Common myeloid progenitor, CD34-positive (primary cell): ENCODE measurements around the gene SCYGR1. TPM values are rescaled to one million over a fixed set of nuclear protein-coding genes. Genes with fewer than 3 reads are reported as not detected.
"Not testable (repeated sequence)": the region's sequence is repeated elsewhere in the genome, so short reads cannot be mapped to it uniquely, and the experiment has no call there.

Source experiments
- CTCF ChIA-PET: fragments of 350-600 bp; sonication (Branson Sonifier 250); formaldehyde crosslinking; loops from one replicate; lab custom pipeline; 2021; ENCODE audit warnings: antibody characterized with exemption; lab: Charles Lee
- POLR2A ChIA-PET: fragments of 350-600 bp; sonication (Branson Sonifier 250); formaldehyde crosslinking; loops from one replicate; lab custom pipeline; 2021; ENCODE audit warnings: antibody characterized with exemption; lab: Charles Lee
- DNase-seq, 3 donors: peaks; one replicate each; pipeline versions ENCODE4 v3.0.0 to v3.0.0-alpha.2; 2013
- H3K27ac ChIP-seq, 2 experiments: 1 replicate in 1 of 2; 2 replicates in 1 of 2; pipeline ENCODE4 v1.7.0; 2013; ENCODE audit warnings: inconsistent platforms in 2 of 2, low read length in 2 of 2, mild to moderate bottlenecking in 2 of 2, low read depth in 1 of 2, moderate library complexity in 1 of 2; ENCODE audit not compliant: severe bottlenecking in 2 of 2, insufficient read depth in 1 of 2, poor library complexity in 1 of 2
- H3K27me3 ChIP-seq, 5 experiments: replicated peaks in 2 of 5; 1 replicate in 3 of 5; 2 replicates in 2 of 5; pipeline versions ENCODE4 v1.6.1 to v1.7.0; 2013; ENCODE audit warnings: low read length in 4 of 5, mild to moderate bottlenecking in 2 of 5, moderate library complexity in 2 of 5, inconsistent platforms in 1 of 5; ENCODE audit not compliant: insufficient read depth in 5 of 5, control insufficient read depth in 4 of 5
- H3K36me3 ChIP-seq, 4 experiments: 1 replicate in 2 of 4; 2 replicates in 2 of 4; pipeline versions ENCODE4 v1.6.1 to v1.7.0; 2013; ENCODE audit warnings: low read length in 3 of 4, control low read depth in 1 of 4, mild to moderate bottlenecking in 1 of 4; ENCODE audit not compliant: control insufficient read depth in 4 of 4, insufficient read depth in 4 of 4
- H3K4me1 ChIP-seq, 4 experiments: 1 replicate in 3 of 4; 2 replicates in 1 of 4; pipeline versions ENCODE4 v1.6.1 to v1.7.1; 2013; ENCODE audit warnings: low read length in 3 of 4, mild to moderate bottlenecking in 3 of 4, control low read depth in 1 of 4, inconsistent platforms in 1 of 4, moderate library complexity in 1 of 4; ENCODE audit not compliant: control insufficient read depth in 4 of 4, insufficient read depth in 4 of 4; ENCODE audit errors: control extremely low read depth in 1 of 4
- H3K4me3 ChIP-seq, 7 experiments: 1 replicate in 4 of 7; 2 replicates in 3 of 7; pipeline versions ENCODE4 v1.5.1 to v1.7.0; 2013; ENCODE audit warnings: mild to moderate bottlenecking in 7 of 7, low read length in 6 of 7, moderate library complexity in 6 of 7, inconsistent platforms in 2 of 7, low read depth in 2 of 7, control low read depth in 1 of 7; ENCODE audit not compliant: insufficient read depth in 4 of 7, control insufficient read depth in 1 of 7; ENCODE audit errors: extremely low read depth in 1 of 7
- H3K9me3 ChIP-seq, 5 experiments: 1 replicate in 4 of 5; 2 replicates in 1 of 5; pipeline versions ENCODE4 v1.6.1 to v1.7.1; 2013; ENCODE audit warnings: low read length in 4 of 5, mild to moderate bottlenecking in 2 of 5, inconsistent platforms in 1 of 5, low read depth in 1 of 5, moderate library complexity in 1 of 5; ENCODE audit not compliant: control insufficient read depth in 4 of 5, insufficient read depth in 2 of 5; ENCODE audit errors: control extremely low read depth in 1 of 5
- WGBS: methylation state at CpG from one replicate; pipeline ENCODE4 v1.1.5; 2013; ENCODE audit not compliant: insufficient coverage; 5-methylcytosine and 5-hydroxymethylcytosine counted together
- polyA plus RNA-seq: library from polyadenylated mRNA; unstranded; fragments of 120-200 nt; gene quantifications from one replicate; pipeline ENCODE4 v1.2.1, GENCODE V29; 2013

Gene SCYGR1, protein sequence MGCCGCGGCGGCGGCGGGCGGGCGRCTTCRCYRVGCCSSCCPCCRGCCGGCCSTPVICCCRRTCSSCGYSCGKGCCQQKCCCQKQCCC
- polyA plus RNA-seq = not detected

DNA sequence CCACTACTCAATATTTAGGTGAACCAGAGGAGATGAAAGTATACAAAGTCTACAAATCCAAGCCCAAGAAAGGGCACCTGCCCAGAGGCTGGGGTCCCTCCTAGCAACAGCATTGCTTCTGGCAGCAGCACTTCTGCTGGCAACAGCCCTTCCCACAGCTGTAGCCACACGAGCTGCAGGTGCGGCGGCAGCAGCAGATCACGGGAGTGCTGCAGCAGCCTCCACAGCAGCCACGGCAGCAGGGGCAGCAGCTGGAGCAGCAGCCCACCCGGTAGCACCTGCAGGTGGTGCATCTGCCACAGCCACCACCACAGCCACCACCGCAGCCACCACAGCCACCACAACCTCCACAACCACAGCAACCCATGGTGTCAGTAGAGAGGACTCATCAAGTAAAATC, at the start of gene SCYGR1:
TSS of gene SCYGR1 (minus strand) at position 367 of the 400 bp plus-strand sequence. CDS start at position 367, 0 bp downstream.
- H3K27ac ChIP-seq, H3K27me3 ChIP-seq, H3K4me3 ChIP-seq, H3K36me3 ChIP-seq, DNase-seq, H3K9me3 ChIP-seq, POLR2A ChIA-PET: not testable (repeated sequence)
- peaks cover 0 to 18% (median 4%) of the 10 kb centered on the region in 4 experiments for H3K4me1 ChIP-seq
- 86% methylated on average over 4 of the region's 7 CpGs for WGBS
- CTCF ChIA-PET = interaction anchor here (1.8 kb wide), 1 partner anchor 11 kb away, joined by 4 read pairs; no protein-coding TSS in a partner anchor

DNA sequence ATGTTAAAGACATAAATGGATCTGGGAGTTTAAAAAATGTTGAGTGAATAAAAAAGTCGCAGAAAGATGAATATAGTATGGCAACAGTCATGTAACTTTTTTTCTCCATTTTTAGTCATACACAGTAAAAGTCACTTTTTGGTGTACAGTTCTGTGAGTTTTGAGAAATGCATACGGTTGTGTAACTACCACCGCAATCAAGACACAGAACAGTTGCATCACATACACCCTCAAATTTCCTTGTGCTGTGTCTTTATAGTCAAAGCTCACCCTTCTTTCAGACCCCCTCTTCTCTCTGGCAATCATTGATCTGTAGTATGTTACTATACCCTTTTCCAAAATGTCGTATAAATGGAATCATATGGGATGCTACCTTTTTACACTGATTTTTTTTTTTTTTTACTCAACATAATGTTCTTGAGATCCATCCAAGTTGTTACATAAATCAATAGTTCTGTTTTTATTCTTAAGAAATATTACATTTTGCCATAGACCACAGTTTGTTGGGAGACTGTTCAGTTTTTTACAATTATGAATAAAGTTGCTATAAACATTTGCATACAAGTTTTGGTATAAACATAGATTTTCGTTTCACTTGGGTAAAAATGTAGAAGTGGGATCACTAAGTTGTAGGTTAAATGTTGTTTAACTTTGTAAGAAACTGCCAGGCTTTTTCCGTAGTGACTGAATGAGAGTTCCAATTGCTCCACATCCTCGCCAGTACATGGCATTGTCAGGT, 48.9 kb upstream of the SCYGR1 start:
- Histone ChIP-seq H3K27me3 (no peaks in the 10 kb centered on the region), H3K36me3 (no peaks in the 10 kb centered on the region), H3K27ac (no peak overlapping the region), H3K4me3 (no peak overlapping the region), H3K4me1 (no peaks in the 10 kb centered on the region), H3K9me3 (peaks cover 0 to 11% (median 9%) of the 10 kb centered on the region in 5 experiments)
- DNase-seq = no peak
- ChIA-PET CTCF (no interaction called here), POLR2A (no interaction called here)
- no CpG with 5 or more reads among the region's 7 CpGs for WGBS

DNA sequence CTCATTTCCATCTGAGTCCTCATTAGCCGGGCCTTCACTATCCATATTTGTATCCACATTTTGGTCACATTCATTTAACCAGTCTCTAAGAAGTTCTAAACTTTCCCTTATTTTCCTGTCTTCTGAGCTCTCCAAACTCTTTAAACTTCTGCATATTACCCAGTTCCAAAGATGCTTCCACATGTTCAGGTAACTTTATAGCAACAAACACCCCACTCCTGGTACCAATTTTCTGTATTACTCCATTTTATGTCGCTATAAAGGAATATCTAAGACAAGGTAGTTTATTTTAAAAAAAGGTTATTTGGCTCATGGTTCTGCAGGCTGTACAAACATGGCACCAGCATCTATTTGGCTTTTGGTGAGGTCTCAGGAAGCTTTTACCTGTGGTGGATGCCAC, 45.4 kb upstream of the SCYGR1 start:
- H3K36me3 ChIP-seq = no peaks in the 10 kb centered on the region
- no peaks in the 10 kb centered on the region for H3K4me1 ChIP-seq
- POLR2A ChIA-PET = no interaction called here
- no peaks in the 10 kb centered on the region for H3K27me3 ChIP-seq
- no peak for DNase-seq
- CTCF ChIA-PET = no interaction called here
- H3K4me3 ChIP-seq = no peak overlapping the region
- WGBS = 100% methylated on average over 1 of the region's 2 CpGs
- peaks cover 0 to 11% (median 9%) of the 10 kb centered on the region in 5 experiments for H3K9me3 ChIP-seq
- no peak overlapping the region for H3K27ac ChIP-seq

DNA sequence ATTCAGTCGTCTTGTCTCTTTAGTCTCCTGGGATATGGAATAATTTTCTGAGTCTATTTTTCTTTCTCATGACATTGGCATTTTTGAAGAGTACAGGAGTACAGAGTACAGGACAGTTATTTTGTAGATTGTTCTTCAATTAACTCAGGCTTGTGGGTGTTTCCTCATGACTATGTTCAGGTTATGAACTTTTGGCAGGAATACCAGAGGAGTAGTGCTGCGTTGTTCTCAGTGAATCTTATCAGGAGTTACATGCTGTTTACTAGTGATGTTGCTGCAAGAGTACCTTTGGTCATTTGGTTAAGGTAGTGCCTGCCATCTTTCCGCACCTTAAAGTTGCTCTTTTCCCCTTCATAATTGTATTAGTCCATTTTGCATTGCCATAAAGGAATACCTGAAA, 42.9 kb upstream of the SCYGR1 start:
- WGBS = 100% methylated on average over 1 of the region's 3 CpGs
- no peaks in the 10 kb centered on the region for H3K27me3 ChIP-seq
- ChIA-PET CTCF (no interaction called here), POLR2A (no interaction called here)
- no peaks in the 10 kb centered on the region for H3K36me3 ChIP-seq
- H3K27ac ChIP-seq = no peak overlapping the region
- no peaks in the 10 kb centered on the region for H3K4me1 ChIP-seq
- no peak overlapping the region for H3K4me3 ChIP-seq
- no peak for DNase-seq
- peaks cover 0 to 11% (median 9%) of the 10 kb centered on the region in 5 experiments for H3K9me3 ChIP-seq

DNA sequence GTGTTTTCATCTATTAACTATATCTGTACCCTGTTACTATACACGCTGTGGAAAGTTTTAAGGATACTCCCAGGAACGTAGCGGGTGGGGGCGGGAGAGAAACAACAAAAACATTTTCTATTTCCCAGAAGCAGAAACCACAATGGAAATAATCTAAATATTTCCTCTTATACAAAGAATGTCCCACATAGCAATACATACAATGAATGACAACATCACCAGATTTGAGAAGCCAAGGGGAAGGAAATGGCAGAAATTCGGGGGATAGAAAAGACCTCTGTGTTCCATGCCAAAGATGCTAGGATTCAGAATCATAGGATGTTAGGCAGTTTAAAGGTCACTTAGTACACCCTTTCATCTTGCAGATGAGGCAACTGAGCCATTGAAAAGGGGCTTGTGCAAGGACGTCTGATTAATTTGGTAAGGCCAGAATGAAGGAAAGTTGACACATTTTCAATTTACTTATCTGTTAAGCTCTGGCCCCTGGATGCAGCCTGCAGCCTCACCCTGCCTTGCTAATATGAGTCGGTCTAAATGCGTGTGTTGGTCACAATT, 41.1 kb upstream of the SCYGR1 start:
- WGBS = 94% methylated on average over 8 of the region's 8 CpGs
- Histone ChIP-seq H3K4me3 (no peak overlapping the region), H3K36me3 (no peaks in the 10 kb centered on the region), H3K27me3 (no peaks in the 10 kb centered on the region), H3K9me3 (peaks cover 0 to 11% (median 9%) of the 10 kb centered on the region in 5 experiments), H3K27ac (no peak overlapping the region), H3K4me1 (no peaks in the 10 kb centered on the region)
- POLR2A ChIA-PET = no interaction called here
- CTCF ChIA-PET = interaction anchor here (0.8 kb wide), 1 partner anchor 9 kb away, joined by 3 read pairs; no protein-coding TSS in a partner anchor
- DNase-seq = no peak

DNA sequence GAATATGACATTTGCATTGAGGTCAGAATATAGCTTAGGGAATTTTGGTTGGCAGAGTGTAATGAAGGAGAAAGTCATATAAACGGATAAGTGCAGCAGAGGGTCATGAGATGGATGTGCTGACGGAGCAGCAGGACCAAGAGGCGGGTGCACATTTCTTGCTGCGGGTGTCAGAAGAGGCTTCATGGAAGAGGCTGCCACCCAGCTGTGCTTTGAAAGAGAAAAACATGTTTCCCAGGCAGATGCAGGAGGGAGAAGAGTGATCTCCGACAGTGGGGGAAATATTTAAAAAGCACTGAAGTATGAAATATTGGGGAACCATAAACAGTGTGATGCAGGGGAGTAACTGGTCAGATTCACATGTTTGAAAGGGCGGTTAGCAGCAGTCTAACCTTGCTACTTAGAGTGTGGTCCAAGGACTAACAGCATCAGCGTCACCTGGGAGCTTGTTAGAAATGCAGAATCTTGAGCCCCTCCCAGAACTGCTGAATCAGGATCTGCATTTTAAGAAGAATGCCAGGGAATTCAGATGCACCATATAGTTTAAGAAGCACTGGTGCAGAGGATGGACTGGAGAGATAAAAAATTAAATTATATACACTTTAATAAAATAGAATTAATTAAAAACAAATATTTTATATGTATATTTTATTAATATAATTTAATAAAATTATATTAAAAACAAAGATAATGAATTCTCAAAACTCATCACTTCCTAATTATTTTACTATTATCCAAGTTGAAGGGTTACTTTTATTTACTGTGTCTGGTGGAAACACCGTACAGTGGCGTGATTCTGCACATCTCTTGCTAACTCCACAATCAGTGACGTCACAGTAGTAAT, 36.1 kb upstream of the SCYGR1 start:
- ChIA-PET CTCF (no interaction called here), POLR2A (no interaction called here)
- WGBS = over 99% methylated on average over 7 of the region's 10 CpGs

More for the DNA sequence above, 36.1 kb upstream of the SCYGR1 start:
- Histone ChIP-seq H3K4me1 (no peaks in the 10 kb centered on the region), H3K9me3 (no peaks in the 10 kb centered on the region), H3K27ac (no peak overlapping the region), H3K4me3 (no peak overlapping the region), H3K27me3 (no peaks in the 10 kb centered on the region), H3K36me3 (no peaks in the 10 kb centered on the region)
- no peak for DNase-seq
